GM23338 (cell line): ENCODE data around the gene ARHGEF25. TPM values are rescaled to one million over a fixed set of nuclear protein-coding genes. Genes with fewer than 3 reads are reported as not detected.

Source experiments
- ATAC-seq: fragments of 200-7000 bp; cut with Tn5 transposase; 3 replicates; pipeline ENCODE4 v1.9.1; 2020
- DNase-seq: peaks from one replicate; pipeline ENCODE4 v3.0.0-alpha.2; 2015; ENCODE audit warnings: low spot score
- H2AFZ ChIP-seq: fragments of 200-600 bp; sonication (generic); 2 replicates; pipeline ENCODE4 v1.8.0; 2016; ENCODE audit warnings: antibody characterized with exemption, mild to moderate bottlenecking, moderate library complexity
- H3F3A ChIP-seq: fragments of 200-600 bp; sonication (generic); replicated peaks from 2 replicates; pipeline ENCODE4 v1.8.0; 2017; ENCODE audit warnings: antibody characterized with exemption, mixed run types, low read depth
- H3K27ac ChIP-seq: fragments of 200-600 bp; sonication (generic); 2 replicates; pipeline ENCODE4 v1.6.1; 2016; ENCODE audit warnings: low read depth
- H3K27me3 ChIP-seq: fragments of 200-600 bp; sonication (generic); 2 replicates; pipeline ENCODE4 v1.8.0; 2016; ENCODE audit warnings: mild to moderate bottlenecking, mixed run types, moderate library complexity; ENCODE audit not compliant: insufficient read depth
- H3K36me3 ChIP-seq: fragments of 200-600 bp; sonication (generic); 2 replicates; pipeline ENCODE4 v1.8.0; 2016; ENCODE audit warnings: mild to moderate bottlenecking; ENCODE audit not compliant: insufficient read depth
- H3K4me1 ChIP-seq: fragments of 200-600 bp; sonication (generic); 2 replicates; pipeline ENCODE4 v1.8.0; 2016; ENCODE audit warnings: mild to moderate bottlenecking, moderate library complexity; ENCODE audit not compliant: insufficient read depth
- H3K4me2 ChIP-seq: fragments of 200-600 bp; sonication (generic); 2 replicates; pipeline ENCODE4 v1.7.1; 2017; ENCODE audit warnings: mixed run types
- H3K4me3 ChIP-seq: fragments of 200-600 bp; sonication (generic); 2 replicates; pipeline ENCODE4 v1.6.1; 2016; ENCODE audit warnings: mixed run types
- H3K79me2 ChIP-seq: fragments of 200-600 bp; sonication (generic); replicated peaks from 2 replicates; pipeline ENCODE4 v1.8.0; 2017; ENCODE audit warnings: mild to moderate bottlenecking; ENCODE audit not compliant: insufficient read depth
- H3K9me2 ChIP-seq: fragments of 200-600 bp; sonication (generic); 2 replicates; pipeline ENCODE4 v1.8.0; 2017; ENCODE audit not compliant: insufficient read depth
- H4K20me1 ChIP-seq: fragments of 200-600 bp; sonication (generic); replicated peaks from 2 replicates; pipeline ENCODE4 v1.8.0; 2017; ENCODE audit warnings: mild to moderate bottlenecking; ENCODE audit not compliant: insufficient read depth
- H3K27ac Mint-ChIP-seq: 2 replicates; pipeline ENCODE4 v1.8.0; 2020; ENCODE audit warnings: inconsistent platforms, mild to moderate bottlenecking, moderate library complexity, mixed read lengths
- H3K27me3 Mint-ChIP-seq: 3 replicates; pipeline ENCODE4 v1.8.0; 2022; ENCODE audit warnings: low read depth, mild to moderate bottlenecking, moderate library complexity, mixed read lengths, inconsistent platforms; ENCODE audit not compliant: insufficient read depth, poor library complexity
- H3K36me3 Mint-ChIP-seq: 3 replicates; pipeline ENCODE4 v1.8.0; 2021; ENCODE audit warnings: low read depth, mild to moderate bottlenecking, inconsistent platforms, moderate library complexity, mixed read lengths
- H3K4me1 Mint-ChIP-seq: 3 replicates; pipeline ENCODE4 v1.8.0; 2020; ENCODE audit warnings: mild to moderate bottlenecking, inconsistent platforms, mixed read lengths
- H3K4me3 Mint-ChIP-seq: 3 replicates; pipeline ENCODE4 v1.8.0; 2021; ENCODE audit warnings: moderate library complexity, mild to moderate bottlenecking, inconsistent platforms, mixed read lengths
- H3K9me3 Mint-ChIP-seq: 3 replicates; pipeline ENCODE4 v1.8.0; 2020; ENCODE audit warnings: moderate library complexity, mild to moderate bottlenecking, inconsistent platforms, mixed read lengths
- CREB1 ChIP-seq: fragments of 250-450 bp; sonication (Bioruptor Pico); IDR thresholded peaks from 2 replicates; pipeline ENCODE4 v1.5.0; 2020; ENCODE audit warnings: low read depth, mild to moderate bottlenecking, moderate library complexity
- EZH2 ChIP-seq: fragments of 200-600 bp; sonication (generic); IDR thresholded peaks from one replicate; pipeline ENCODE4 v1.8.0; 2017; ENCODE audit warnings: antibody characterized with exemption, mild to moderate bottlenecking, low read depth; ENCODE audit not compliant: unreplicated experiment
- JUNB ChIP-seq: IDR thresholded peaks from one replicate; pipeline ENCODE4 v1.6.1; 2016; ENCODE audit warnings: antibody characterized with exemption; ENCODE audit not compliant: unreplicated experiment
- NANOG ChIP-seq: IDR thresholded peaks from 2 replicates; pipeline ENCODE4 v1.6.1; 2016; ENCODE audit warnings: antibody characterized with exemption, borderline replicate concordance
- POLR2AphosphoS5 ChIP-seq: IDR thresholded peaks from 2 replicates; pipeline ENCODE4 v1.6.1; 2016; ENCODE audit warnings: antibody characterized with exemption, low read depth
- ZNF331 ChIP-seq: fragments of 250-450 bp; sonication (Bioruptor Pico); IDR thresholded peaks from 2 replicates; pipeline ENCODE4 v1.5.0; 2020; ENCODE audit warnings: low read depth, mild to moderate bottlenecking, moderate library complexity
- polyA plus RNA-seq: library from polyadenylated mRNA; unstranded; fragments of >200 nt; fragmentation: Nextera tagmentation; extraction: Ambion mirVana; gene quantifications from 2 replicates; pipeline ENCODE4 v1.2.1, GENCODE V29; 2016
- total RNA-seq: library from RNA; depleted of rRNA; stranded (reverse); fragments of >200 nt; shearing (Covaris generic); gene quantifications from 2 replicates; pipeline ENCODE4 v1.2.3, GENCODE V29; 2014
- TF ChIP-seq, protein P1 (sequence below): IDR thresholded peaks from one replicate; pipeline ENCODE4 v1.6.1; 2018; ENCODE audit warnings: antibody characterized with exemption; ENCODE audit not compliant: unreplicated experiment
- TF ChIP-seq, protein P2 (sequence below), 2 experiments: fragments of 200-600 bp in 1 of 2; sonication (generic) in 1 of 2; conservative IDR thresholded peaks; 2 replicates each; pipeline versions ENCODE4 v1.5.1 to v1.6.1; 2016 to 2017; ENCODE audit warnings: antibody characterized with exemption in 2 of 2, low read depth in 2 of 2, mild to moderate bottlenecking in 2 of 2, moderate library complexity in 1 of 2

Gene ARHGEF25
- total and polyA plus RNA-seq, 2 experiments from 2014 or later, result 0.53 to 10.2 TPM

DNA sequence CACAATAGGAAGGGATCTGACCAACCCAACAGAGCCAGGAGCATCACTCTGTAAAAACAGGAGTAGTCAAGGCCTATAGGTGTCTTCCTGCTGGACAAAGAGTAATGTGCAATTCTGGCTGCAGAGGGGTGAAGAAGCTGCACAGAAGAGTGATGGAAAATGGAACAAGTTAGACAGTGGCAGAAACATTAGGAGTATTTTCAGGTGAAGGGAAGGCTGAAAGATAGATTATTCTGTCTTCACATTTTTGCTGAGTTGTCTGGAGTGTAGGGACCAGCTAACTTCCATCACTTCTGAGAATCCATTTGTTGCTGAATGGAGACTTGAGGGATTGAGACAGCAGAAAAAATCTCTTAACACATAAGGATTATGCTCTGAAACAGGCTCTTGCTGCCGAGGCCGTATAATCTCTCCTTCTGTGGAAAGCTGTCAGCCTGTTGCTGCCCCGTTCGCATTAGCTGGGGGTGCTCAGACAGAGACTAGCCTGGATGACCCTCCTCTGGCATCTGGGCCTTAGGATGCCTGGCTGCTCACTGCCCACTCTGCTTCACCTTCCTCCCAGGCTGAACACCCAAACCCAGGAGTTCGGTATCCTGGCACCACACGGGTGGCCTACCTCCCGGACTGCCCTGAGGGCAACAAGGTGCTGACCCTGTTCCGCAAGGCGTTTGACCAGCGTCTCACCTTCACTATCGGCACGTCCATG lies 3.1 kb upstream of the ARHGEF25 start (continued):
- no peak for TF ChIP-seq NANOG
- TF ChIP-seq, protein P1, sequence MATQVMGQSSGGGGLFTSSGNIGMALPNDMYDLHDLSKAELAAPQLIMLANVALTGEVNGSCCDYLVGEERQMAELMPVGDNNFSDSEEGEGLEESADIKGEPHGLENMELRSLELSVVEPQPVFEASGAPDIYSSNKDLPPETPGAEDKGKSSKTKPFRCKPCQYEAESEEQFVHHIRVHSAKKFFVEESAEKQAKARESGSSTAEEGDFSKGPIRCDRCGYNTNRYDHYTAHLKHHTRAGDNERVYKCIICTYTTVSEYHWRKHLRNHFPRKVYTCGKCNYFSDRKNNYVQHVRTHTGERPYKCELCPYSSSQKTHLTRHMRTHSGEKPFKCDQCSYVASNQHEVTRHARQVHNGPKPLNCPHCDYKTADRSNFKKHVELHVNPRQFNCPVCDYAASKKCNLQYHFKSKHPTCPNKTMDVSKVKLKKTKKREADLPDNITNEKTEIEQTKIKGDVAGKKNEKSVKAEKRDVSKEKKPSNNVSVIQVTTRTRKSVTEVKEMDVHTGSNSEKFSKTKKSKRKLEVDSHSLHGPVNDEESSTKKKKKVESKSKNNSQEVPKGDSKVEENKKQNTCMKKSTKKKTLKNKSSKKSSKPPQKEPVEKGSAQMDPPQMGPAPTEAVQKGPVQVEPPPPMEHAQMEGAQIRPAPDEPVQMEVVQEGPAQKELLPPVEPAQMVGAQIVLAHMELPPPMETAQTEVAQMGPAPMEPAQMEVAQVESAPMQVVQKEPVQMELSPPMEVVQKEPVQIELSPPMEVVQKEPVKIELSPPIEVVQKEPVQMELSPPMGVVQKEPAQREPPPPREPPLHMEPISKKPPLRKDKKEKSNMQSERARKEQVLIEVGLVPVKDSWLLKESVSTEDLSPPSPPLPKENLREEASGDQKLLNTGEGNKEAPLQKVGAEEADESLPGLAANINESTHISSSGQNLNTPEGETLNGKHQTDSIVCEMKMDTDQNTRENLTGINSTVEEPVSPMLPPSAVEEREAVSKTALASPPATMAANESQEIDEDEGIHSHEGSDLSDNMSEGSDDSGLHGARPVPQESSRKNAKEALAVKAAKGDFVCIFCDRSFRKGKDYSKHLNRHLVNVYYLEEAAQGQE, result no peak
- TF ChIP-seq, protein P2, sequence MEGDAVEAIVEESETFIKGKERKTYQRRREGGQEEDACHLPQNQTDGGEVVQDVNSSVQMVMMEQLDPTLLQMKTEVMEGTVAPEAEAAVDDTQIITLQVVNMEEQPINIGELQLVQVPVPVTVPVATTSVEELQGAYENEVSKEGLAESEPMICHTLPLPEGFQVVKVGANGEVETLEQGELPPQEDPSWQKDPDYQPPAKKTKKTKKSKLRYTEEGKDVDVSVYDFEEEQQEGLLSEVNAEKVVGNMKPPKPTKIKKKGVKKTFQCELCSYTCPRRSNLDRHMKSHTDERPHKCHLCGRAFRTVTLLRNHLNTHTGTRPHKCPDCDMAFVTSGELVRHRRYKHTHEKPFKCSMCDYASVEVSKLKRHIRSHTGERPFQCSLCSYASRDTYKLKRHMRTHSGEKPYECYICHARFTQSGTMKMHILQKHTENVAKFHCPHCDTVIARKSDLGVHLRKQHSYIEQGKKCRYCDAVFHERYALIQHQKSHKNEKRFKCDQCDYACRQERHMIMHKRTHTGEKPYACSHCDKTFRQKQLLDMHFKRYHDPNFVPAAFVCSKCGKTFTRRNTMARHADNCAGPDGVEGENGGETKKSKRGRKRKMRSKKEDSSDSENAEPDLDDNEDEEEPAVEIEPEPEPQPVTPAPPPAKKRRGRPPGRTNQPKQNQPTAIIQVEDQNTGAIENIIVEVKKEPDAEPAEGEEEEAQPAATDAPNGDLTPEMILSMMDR (conservative IDR thresholded peaks at IDR 0.05; ENCODE audit: low read depth in 2 of 2), result no peak

DNA sequence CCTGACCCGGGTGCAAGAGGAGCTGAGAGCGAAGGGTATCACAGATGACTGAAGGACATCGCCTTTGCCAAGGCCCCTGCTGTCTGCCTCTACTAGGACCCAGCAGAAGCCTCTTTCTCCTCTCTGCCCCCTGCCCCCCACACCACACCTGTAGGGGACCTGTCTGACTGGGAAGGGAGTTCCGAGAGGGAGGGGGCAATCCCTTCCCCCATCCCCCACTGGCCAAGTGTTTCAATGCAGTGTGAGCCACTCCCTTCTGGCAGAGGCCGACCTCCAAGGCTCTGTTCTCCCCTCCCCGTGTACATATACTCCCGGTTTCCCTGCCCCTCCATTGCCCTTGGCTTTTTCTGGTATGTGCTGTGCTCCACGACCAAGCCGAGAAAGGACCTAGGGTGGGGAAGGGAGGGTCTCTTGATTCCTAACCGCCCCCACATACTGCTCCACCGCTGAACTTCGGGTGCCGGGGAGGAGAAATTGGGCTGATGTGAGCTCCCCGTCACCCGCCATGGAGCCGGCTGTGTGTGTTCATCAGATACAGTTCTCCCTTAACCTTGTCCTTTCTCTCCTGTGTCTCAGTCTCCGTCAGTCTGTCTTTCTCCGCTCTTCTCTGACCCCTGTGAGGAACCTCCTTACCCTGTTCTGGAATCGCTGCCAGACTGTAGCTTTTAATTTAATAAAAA lies 2.0 kb upstream of the ARHGEF25 start:
- DNase-seq, result peak; percentile 75
- H2AFZ ChIP-seq, result no peak overlapping the region
- H3K36me3 ChIP-seq, result peaks cover 4% of the 10 kb centered on the region; the same call in 1 of the 2 replicates
- peaks cover 52% of the 10 kb centered on the region for H3K27me3 Mint-ChIP-seq
- H3K9me3 Mint-ChIP-seq, result no peaks in the 10 kb centered on the region
- no peak overlapping the region for H3K27ac ChIP-seq
- peaks cover 39% of the 10 kb centered on the region for H3K4me1 ChIP-seq
- H3K9me2 ChIP-seq, result no peaks in the 10 kb centered on the region
- peaks cover 52% of the 10 kb centered on the region for H3K4me1 Mint-ChIP-seq
- H3K4me2 ChIP-seq, result peak overlapping the region; percentile 97
- peak overlapping the region; percentile 88 for H3K4me3 Mint-ChIP-seq
- peaks cover 20% of the 10 kb centered on the region for H3K36me3 Mint-ChIP-seq
- peak overlapping the region; percentile 86 for H3K4me3 ChIP-seq
- peaks cover 52% of the 10 kb centered on the region for H3K27me3 ChIP-seq
- H3K79me2 ChIP-seq, result peaks cover 12% of the 10 kb centered on the region
- no peak overlapping the region; the same call in 1 of the 2 replicates for H3K27ac Mint-ChIP-seq
- TF ChIP-seq EZH2, result no peak
- 0 out of 2 replicates have a peak, but pooled peaks have one; percentile 10 for TF ChIP-seq POLR2AphosphoS5
- no peak for TF ChIP-seq NANOG
- no peak for TF ChIP-seq ZNF331 (CRISPR knock-in tag)
- no peak for TF ChIP-seq JUNB
- TF ChIP-seq CREB1 (CRISPR knock-in tag), result 0 out of 2 replicates have a peak, but pooled peaks have one; percentile 26
- TF ChIP-seq, protein P2 (conservative IDR thresholded peaks at IDR 0.05; ENCODE audit: low read depth in 2 of 2), result no peak
- H3F3A ChIP-seq, result peaks cover 9% of the 10 kb centered on the region; the same call in 1 of the 2 replicates
- H4K20me1 ChIP-seq, result no peaks in the 10 kb centered on the region; the same call in 1 of the 2 replicates
- peak; percentile 20 for ATAC-seq
